KOPT-K1 (cell line): ENCODE data around the gene ERBB4.

ENCODE experiments used
- H3K27ac ChIP-seq: fragments of 200-600 bp; sonication (generic); 2 replicates; pipeline ENCODE4 v1.5.1; 2016; ENCODE audit warnings: antibody characterized with exemption, mild to moderate bottlenecking, low read depth, low read length; ENCODE audit not compliant: poor library complexity, severe bottlenecking
- H3K36me3 ChIP-seq: fragments of 200-600 bp; sonication (generic); 2 replicates; pipeline ENCODE4 v1.5.1; 2017; ENCODE audit warnings: antibody characterized with exemption, mild to moderate bottlenecking, low read length, moderate library complexity; ENCODE audit not compliant: insufficient read depth
- H3K9me3 ChIP-seq: fragments of 200-600 bp; sonication (generic); 2 replicates; pipeline ENCODE4 v1.5.1; 2017; ENCODE audit warnings: antibody characterized with exemption, low read length, mild to moderate bottlenecking; ENCODE audit not compliant: insufficient read depth, poor library complexity, severe bottlenecking

ERBB4 gene

GRCh38 chr2:211854832-211855231 is 683.8 kb downstream of the ERBB4 start:
- Histone ChIP-seq H3K27ac (no peak overlapping the region), H3K9me3 (no peaks in the 10 kb centered on the region), H3K36me3 (no peaks in the 10 kb centered on the region)

- Histone ChIP-seq H3K9me3 (no peaks in the 10 kb centered on the region), H3K27ac (no peak overlapping the region), H3K36me3 (no peaks in the 10 kb centered on the region)
Measured at GRCh38 chr2:211846714-211847113, 691.9 kb downstream of the ERBB4 start.

GRCh38 chr2:211846036-211846400 is 692.6 kb downstream of the ERBB4 start:
- H3K36me3 ChIP-seq, result no peaks in the 10 kb centered on the region
- no peak overlapping the region for H3K27ac ChIP-seq
- H3K9me3 ChIP-seq, result no peaks in the 10 kb centered on the region

- H3K36me3 ChIP-seq, result no peaks in the 10 kb centered on the region
- H3K27ac ChIP-seq, result no peak overlapping the region
- H3K9me3 ChIP-seq, result no peaks in the 10 kb centered on the region
Measured at GRCh38 chr2:211845338-211846035, 693.1 kb downstream of the ERBB4 start.

- H3K27ac ChIP-seq, result no peak overlapping the region
- no peaks in the 10 kb centered on the region for H3K36me3 ChIP-seq
- no peaks in the 10 kb centered on the region for H3K9me3 ChIP-seq
Measured at GRCh38 chr2:211837706-211838105, 700.9 kb downstream of the ERBB4 start.

- H3K27ac ChIP-seq, result no peak overlapping the region
- no peaks in the 10 kb centered on the region for H3K36me3 ChIP-seq
- H3K9me3 ChIP-seq, result no peaks in the 10 kb centered on the region
Measured at GRCh38 chr2:211837206-211837605, 701.4 kb downstream of the ERBB4 start.

GRCh38 chr2:211836409-211836808 is 702.2 kb downstream of the ERBB4 start:
- Histone ChIP-seq H3K27ac (no peak overlapping the region), H3K9me3 (no peaks in the 10 kb centered on the region), H3K36me3 (no peaks in the 10 kb centered on the region)

GRCh38 chr2:211835695-211836094 is 702.9 kb downstream of the ERBB4 start:
- H3K9me3 ChIP-seq, result no peaks in the 10 kb centered on the region
- no peaks in the 10 kb centered on the region for H3K36me3 ChIP-seq
- H3K27ac ChIP-seq, result no peak overlapping the region

- Histone ChIP-seq H3K36me3 (no peaks in the 10 kb centered on the region), H3K9me3 (no peaks in the 10 kb centered on the region), H3K27ac (no peak overlapping the region)
Measured at GRCh38 chr2:211833582-211834279, 704.9 kb downstream of the ERBB4 start.

- no peak overlapping the region for H3K27ac ChIP-seq
- no peaks in the 10 kb centered on the region for H3K36me3 ChIP-seq
- H3K9me3 ChIP-seq, result no peaks in the 10 kb centered on the region
Measured at GRCh38 chr2:211829725-211830124, 708.9 kb downstream of the ERBB4 start.

GRCh38 chr2:211823886-211824479 is 714.6 kb downstream of the ERBB4 start:
- H3K9me3 ChIP-seq, result no peaks in the 10 kb centered on the region
- H3K27ac ChIP-seq, result no peak overlapping the region

GRCh38 chr2:211822686-211823335 is 715.8 kb downstream of the ERBB4 start:
- Histone ChIP-seq H3K27ac (no peak overlapping the region), H3K9me3 (no peaks in the 10 kb centered on the region), H3K36me3 (no peaks in the 10 kb centered on the region)

More at GRCh38 chr2:211823886-211824479, 714.6 kb downstream of the ERBB4 start:
- H3K36me3 ChIP-seq, result no peaks in the 10 kb centered on the region

- H3K36me3 ChIP-seq, result no peaks in the 10 kb centered on the region
- no peaks in the 10 kb centered on the region for H3K9me3 ChIP-seq
- H3K27ac ChIP-seq, result no peak overlapping the region
Measured at GRCh38 chr2:211816754-211817153, 721.8 kb downstream of the ERBB4 start.

- no peaks in the 10 kb centered on the region for H3K36me3 ChIP-seq
- no peak overlapping the region for H3K27ac ChIP-seq
- H3K9me3 ChIP-seq, result no peaks in the 10 kb centered on the region
Measured at GRCh38 chr2:211812587-211812986, 726.0 kb downstream of the ERBB4 start.

GRCh38 chr2:211802666-211803065 is 735.9 kb downstream of the ERBB4 start:
- H3K27ac ChIP-seq, result no peak overlapping the region
- no peaks in the 10 kb centered on the region for H3K36me3 ChIP-seq
- no peaks in the 10 kb centered on the region for H3K9me3 ChIP-seq
